ENCODE data around the gene WEE2. TPM values are rescaled to one million over a fixed set of nuclear protein-coding genes. Genes with fewer than 3 reads are reported as not detected.

WEE2 gene
- total and polyA plus RNA-seq, 9 of the 15 experiments (the other 6 are each of a cell fraction or from before 2014, with no cell fraction given), result not detected

GRCh38 chr7:141713890-141714289, 5.7 kb downstream of the WEE2 start:
- POLR2A ChIA-PET, result interaction anchor here (0.5 kb wide), 2 partner anchors 16 kb away, joined by 3 read pairs; no protein-coding TSS in a partner anchor
- intact Hi-C loops (cut with micrococcal nuclease), result no loop called here
- BruUV-seq (replicated peaks), result no TSS peak
- no peaks in the 10 kb centered on the region for H3K9me3 ChIP-seq (replicated peaks; ENCODE audit: control insufficient read depth, insufficient read depth, low read depth, low read length)
- no peaks in the 10 kb centered on the region for H3K9me1 ChIP-seq (ENCODE audit: control insufficient read depth, insufficient read depth, low read length)
- H3K27me3 ChIP-seq (ENCODE audit: control insufficient read depth in 2 of 2, insufficient read depth in 2 of 2, low read length in 2 of 2), result peaks cover 5 to 11% of the 10 kb centered on the region in 2 experiments; a peak in 2 of 5 replicates
- no peak for TF ChIP-seq ETV1 (tag; conservative IDR thresholded peaks at IDR 0.05; ENCODE audit: low read depth)
- TF ChIP-seq ZNF431 (CRISPR knock-in tag; IDR thresholded peaks at IDR 0.05), result no peak
- TF ChIP-seq, protein P1, sequence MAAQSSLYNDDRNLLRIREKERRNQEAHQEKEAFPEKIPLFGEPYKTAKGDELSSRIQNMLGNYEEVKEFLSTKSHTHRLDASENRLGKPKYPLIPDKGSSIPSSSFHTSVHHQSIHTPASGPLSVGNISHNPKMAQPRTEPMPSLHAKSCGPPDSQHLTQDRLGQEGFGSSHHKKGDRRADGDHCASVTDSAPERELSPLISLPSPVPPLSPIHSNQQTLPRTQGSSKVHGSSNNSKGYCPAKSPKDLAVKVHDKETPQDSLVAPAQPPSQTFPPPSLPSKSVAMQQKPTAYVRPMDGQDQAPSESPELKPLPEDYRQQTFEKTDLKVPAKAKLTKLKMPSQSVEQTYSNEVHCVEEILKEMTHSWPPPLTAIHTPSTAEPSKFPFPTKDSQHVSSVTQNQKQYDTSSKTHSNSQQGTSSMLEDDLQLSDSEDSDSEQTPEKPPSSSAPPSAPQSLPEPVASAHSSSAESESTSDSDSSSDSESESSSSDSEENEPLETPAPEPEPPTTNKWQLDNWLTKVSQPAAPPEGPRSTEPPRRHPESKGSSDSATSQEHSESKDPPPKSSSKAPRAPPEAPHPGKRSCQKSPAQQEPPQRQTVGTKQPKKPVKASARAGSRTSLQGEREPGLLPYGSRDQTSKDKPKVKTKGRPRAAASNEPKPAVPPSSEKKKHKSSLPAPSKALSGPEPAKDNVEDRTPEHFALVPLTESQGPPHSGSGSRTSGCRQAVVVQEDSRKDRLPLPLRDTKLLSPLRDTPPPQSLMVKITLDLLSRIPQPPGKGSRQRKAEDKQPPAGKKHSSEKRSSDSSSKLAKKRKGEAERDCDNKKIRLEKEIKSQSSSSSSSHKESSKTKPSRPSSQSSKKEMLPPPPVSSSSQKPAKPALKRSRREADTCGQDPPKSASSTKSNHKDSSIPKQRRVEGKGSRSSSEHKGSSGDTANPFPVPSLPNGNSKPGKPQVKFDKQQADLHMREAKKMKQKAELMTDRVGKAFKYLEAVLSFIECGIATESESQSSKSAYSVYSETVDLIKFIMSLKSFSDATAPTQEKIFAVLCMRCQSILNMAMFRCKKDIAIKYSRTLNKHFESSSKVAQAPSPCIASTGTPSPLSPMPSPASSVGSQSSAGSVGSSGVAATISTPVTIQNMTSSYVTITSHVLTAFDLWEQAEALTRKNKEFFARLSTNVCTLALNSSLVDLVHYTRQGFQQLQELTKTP (IDR thresholded peaks at IDR 0.05; ENCODE audit: low read depth in 1 of 2, partially characterized antibody in 2 of 2), result no peak
- no peak for TF ChIP-seq MLLT1 (IDR thresholded peaks at IDR 0.05)
- TF ChIP-seq, protein P2, sequence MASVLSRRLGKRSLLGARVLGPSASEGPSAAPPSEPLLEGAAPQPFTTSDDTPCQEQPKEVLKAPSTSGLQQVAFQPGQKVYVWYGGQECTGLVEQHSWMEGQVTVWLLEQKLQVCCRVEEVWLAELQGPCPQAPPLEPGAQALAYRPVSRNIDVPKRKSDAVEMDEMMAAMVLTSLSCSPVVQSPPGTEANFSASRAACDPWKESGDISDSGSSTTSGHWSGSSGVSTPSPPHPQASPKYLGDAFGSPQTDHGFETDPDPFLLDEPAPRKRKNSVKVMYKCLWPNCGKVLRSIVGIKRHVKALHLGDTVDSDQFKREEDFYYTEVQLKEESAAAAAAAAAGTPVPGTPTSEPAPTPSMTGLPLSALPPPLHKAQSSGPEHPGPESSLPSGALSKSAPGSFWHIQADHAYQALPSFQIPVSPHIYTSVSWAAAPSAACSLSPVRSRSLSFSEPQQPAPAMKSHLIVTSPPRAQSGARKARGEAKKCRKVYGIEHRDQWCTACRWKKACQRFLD (CRISPR knock-in tag; IDR thresholded peaks at IDR 0.05), result no peak
- TF ChIP-seq ZNF316 (IDR thresholded peaks at IDR 0.05), result no peak
- H3K4me2 ChIP-seq (ENCODE audit: insufficient read depth, low read length), result no peak overlapping the region
- FAIRE-seq (no peak), DNase-seq (ENCODE audit: extremely low read depth in 1 of 4, low spot score in 3 of 4) (no peak), ATAC-seq (no peak)
- no peaks in the 10 kb centered on the region for H3K4me1 ChIP-seq (replicated peaks in 1 of 2; ENCODE audit: control insufficient read depth in 2 of 2, insufficient read depth in 2 of 2, low read length in 2 of 2)
- WGBS (ENCODE audit: insufficient coverage, low coverage, missing lambda C conversion rate), result 0% methylated on average over 1 of the region's 1 CpG
- no peak overlapping the region for H3K9ac ChIP-seq (ENCODE audit: insufficient read depth in 1 of 2, low read depth in 2 of 2, low read length in 2 of 2)
- in situ Hi-C loops (cut with MboI), result no loop called here
- H2AFZ ChIP-seq (ENCODE audit: low read depth, low read length), result no peak overlapping the region
- CTCF ChIA-PET (ENCODE audit: low intra/inter-chr PET ratio), result no interaction called here
- H3K4me3 ChIP-seq, result no peak overlapping the region
- no peaks in the 10 kb centered on the region for H4K20me1 ChIP-seq (replicated peaks; ENCODE audit: control insufficient read depth, insufficient read depth, low read length)
- no peaks in the 10 kb centered on the region for H3K79me2 ChIP-seq (ENCODE audit: control insufficient read depth, insufficient read depth, low read length)
- no peaks in the 10 kb centered on the region for H3K36me3 ChIP-seq (ENCODE audit: control insufficient read depth, insufficient read depth, low read length)
- no peak overlapping the region for H3K27ac ChIP-seq (ENCODE audit: extremely low read depth, low read depth, low read length)

All from K562 (cell line).